ENCODE results near the gene CEP128. TPM values are rescaled to one million over a fixed set of nuclear protein-coding genes. Genes with fewer than 3 reads are reported as not detected.

The CEP128 gene
- total RNA-seq, 1 experiment from 2014 or later = 29.3 TPM

DNA sequence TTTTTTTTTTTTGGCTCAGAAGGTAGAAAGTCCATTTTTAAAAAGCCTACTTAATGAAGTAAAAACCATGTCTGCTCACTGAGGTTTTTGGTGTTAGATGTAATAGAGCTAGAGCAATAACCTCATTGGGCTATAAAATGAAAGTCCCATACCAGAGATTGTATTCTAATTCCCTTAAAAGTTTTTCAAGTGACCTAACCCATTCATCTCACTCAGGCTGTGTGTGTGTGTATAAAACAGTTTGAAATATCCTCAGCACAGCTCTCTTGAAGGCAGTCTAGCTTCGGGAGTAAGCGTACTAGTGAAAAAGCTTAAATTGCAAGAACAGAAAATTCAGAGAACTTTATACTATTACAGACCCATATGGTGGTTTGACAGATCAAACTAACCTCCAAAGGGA lies 313.8 kb downstream of the CEP128 start:
- POLR2A ChIA-PET (ENCODE audit: unreplicated experiment) = no interaction called here
- no peaks in the 10 kb centered on the region for H3K9me2 ChIP-seq (ENCODE audit: insufficient read depth)
- no peak for TF ChIP-seq EZH2 (IDR thresholded peaks at IDR 0.05; ENCODE audit: low read depth)
- TF ChIP-seq, protein P1, sequence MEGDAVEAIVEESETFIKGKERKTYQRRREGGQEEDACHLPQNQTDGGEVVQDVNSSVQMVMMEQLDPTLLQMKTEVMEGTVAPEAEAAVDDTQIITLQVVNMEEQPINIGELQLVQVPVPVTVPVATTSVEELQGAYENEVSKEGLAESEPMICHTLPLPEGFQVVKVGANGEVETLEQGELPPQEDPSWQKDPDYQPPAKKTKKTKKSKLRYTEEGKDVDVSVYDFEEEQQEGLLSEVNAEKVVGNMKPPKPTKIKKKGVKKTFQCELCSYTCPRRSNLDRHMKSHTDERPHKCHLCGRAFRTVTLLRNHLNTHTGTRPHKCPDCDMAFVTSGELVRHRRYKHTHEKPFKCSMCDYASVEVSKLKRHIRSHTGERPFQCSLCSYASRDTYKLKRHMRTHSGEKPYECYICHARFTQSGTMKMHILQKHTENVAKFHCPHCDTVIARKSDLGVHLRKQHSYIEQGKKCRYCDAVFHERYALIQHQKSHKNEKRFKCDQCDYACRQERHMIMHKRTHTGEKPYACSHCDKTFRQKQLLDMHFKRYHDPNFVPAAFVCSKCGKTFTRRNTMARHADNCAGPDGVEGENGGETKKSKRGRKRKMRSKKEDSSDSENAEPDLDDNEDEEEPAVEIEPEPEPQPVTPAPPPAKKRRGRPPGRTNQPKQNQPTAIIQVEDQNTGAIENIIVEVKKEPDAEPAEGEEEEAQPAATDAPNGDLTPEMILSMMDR (conservative IDR thresholded peaks at IDR 0.05) = no peak
- no peaks in the 10 kb centered on the region for H3F3A ChIP-seq (ENCODE audit: insufficient read depth, low read depth)
- no peak overlapping the region for H2AFZ ChIP-seq
- peaks cover 24% of the 10 kb centered on the region for H3K9me3 ChIP-seq (ENCODE audit: insufficient read depth, low read depth)
- no peak for DNase-seq
- intact Hi-C loops (cut with micrococcal nuclease; ENCODE audit: unreplicated experiment) = no loop called here
- no TSS peak for BruUV-seq (replicated peaks)
- H3K36me3 ChIP-seq (ENCODE audit: low read depth) = no peaks in the 10 kb centered on the region; the same call in 1 of the 2 replicates
- no peaks in the 10 kb centered on the region for H3K4me1 ChIP-seq (replicated peaks; ENCODE audit: insufficient read depth)
- H3K27ac ChIP-seq = no peak overlapping the region
- H3K4me2 ChIP-seq = no peak overlapping the region
- H3K4me3 ChIP-seq = no peak overlapping the region
- CTCF ChIA-PET = no interaction called here
- no peaks in the 10 kb centered on the region for H3K79me2 ChIP-seq (ENCODE audit: low read depth)
- no peaks in the 10 kb centered on the region for H4K20me1 ChIP-seq (ENCODE audit: insufficient read depth)
- H3K27me3 ChIP-seq (ENCODE audit: insufficient read depth, low read depth) = no peaks in the 10 kb centered on the region

DNA sequence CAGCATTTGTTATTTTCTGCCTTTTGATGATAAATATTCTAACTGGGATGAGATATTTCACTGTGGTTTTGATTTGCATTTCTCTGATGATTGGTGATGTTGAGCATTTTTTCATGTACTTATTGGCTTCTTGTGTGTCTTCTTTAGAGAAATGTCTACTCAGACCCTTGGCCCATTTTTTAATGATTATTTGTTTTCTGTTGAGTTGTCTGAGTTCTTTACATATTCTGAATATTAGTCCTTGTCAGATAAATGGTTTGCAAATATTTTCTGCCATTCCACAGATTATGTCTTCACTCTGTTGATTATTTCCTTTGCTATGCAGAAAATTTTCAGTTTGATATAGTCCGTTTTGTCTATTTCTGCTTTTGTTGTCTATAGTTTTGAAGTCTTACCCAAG lies 317.0 kb downstream of the CEP128 start:
- ChIA-PET CTCF (no interaction called here), POLR2A (ENCODE audit: unreplicated experiment) (no interaction called here)
- no peaks in the 10 kb centered on the region for H4K20me1 ChIP-seq (ENCODE audit: insufficient read depth)
- no peaks in the 10 kb centered on the region for H3K79me2 ChIP-seq (ENCODE audit: low read depth)
- no peaks in the 10 kb centered on the region for H3K27me3 ChIP-seq (ENCODE audit: insufficient read depth, low read depth)
- DNase-seq = no peak
- no TSS peak for BruUV-seq (replicated peaks)
- H3K27ac ChIP-seq = no peak overlapping the region
- TF ChIP-seq EZH2 (IDR thresholded peaks at IDR 0.05; ENCODE audit: low read depth) = no peak
- TF ChIP-seq, protein P1 (conservative IDR thresholded peaks at IDR 0.05) = no peak
- H3F3A ChIP-seq (ENCODE audit: insufficient read depth, low read depth) = peaks cover 12% of the 10 kb centered on the region
- H3K36me3 ChIP-seq (ENCODE audit: low read depth) = peaks cover 8% of the 10 kb centered on the region; the same call in 1 of the 2 replicates
- intact Hi-C loops (cut with micrococcal nuclease; ENCODE audit: unreplicated experiment) = no loop called here
- H3K4me2 ChIP-seq = no peak overlapping the region
- H3K4me1 ChIP-seq (replicated peaks; ENCODE audit: insufficient read depth) = peaks cover 21% of the 10 kb centered on the region
- no peak overlapping the region for H3K4me3 ChIP-seq
- H3K9me3 ChIP-seq (ENCODE audit: insufficient read depth, low read depth) = peaks cover 33% of the 10 kb centered on the region
- H2AFZ ChIP-seq = no peak overlapping the region
- H3K9me2 ChIP-seq (ENCODE audit: insufficient read depth) = no peaks in the 10 kb centered on the region

DNA sequence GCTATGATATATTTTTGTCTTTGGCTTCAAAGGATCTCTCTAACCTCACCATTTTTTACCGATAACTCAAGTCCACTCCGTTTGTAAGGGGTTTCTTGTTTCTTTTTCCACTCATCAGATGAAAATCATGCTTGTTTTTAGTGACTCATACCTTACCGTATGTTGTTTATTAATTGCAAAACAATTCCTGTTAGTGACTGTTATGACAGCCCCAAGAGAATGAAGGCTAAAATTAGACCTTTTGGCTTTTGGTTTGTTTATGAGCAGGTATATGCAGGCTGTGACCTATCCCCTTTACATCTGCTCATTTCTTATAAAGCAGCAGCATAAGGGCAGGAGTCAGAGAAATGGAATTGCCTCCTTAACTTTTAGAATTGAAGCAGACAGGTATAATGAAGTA lies 319.8 kb downstream of the CEP128 start:
- Histone ChIP-seq H3K4me3 (no peak overlapping the region), H4K20me1 (ENCODE audit: insufficient read depth) (no peaks in the 10 kb centered on the region), H3K4me1 (replicated peaks; ENCODE audit: insufficient read depth) (peaks cover 21% of the 10 kb centered on the region), H3F3A (ENCODE audit: insufficient read depth, low read depth) (peaks cover 12% of the 10 kb centered on the region), H3K27ac (peak overlapping the region; percentile 73), H3K9me3 (ENCODE audit: insufficient read depth, low read depth) (peaks cover 24% of the 10 kb centered on the region), H3K36me3 (ENCODE audit: low read depth) (0 out of 2 replicates have a peak, but pooled peaks cover 8% of the 10 kb centered on the region), H2AFZ (peak overlapping the region; percentile 13; the same call in 1 of the 2 replicates), H3K9me2 (ENCODE audit: insufficient read depth) (no peaks in the 10 kb centered on the region), H3K79me2 (ENCODE audit: low read depth) (no peaks in the 10 kb centered on the region), H3K27me3 (ENCODE audit: insufficient read depth, low read depth) (no peaks in the 10 kb centered on the region), H3K4me2 (peak overlapping the region; percentile 44)
- POLR2A ChIA-PET (ENCODE audit: unreplicated experiment) = interaction anchor here (0.7 kb wide), 1 partner anchor 160 kb away, joined by 7 read pairs; no protein-coding TSS in a partner anchor
- DNase-seq = peak in 1 of 2 experiments; percentile 79
- CTCF ChIA-PET = no interaction called here
- BruUV-seq (replicated peaks) = no TSS peak
- TF ChIP-seq EZH2 (IDR thresholded peaks at IDR 0.05; ENCODE audit: low read depth) = no peak
- TF ChIP-seq, protein P1 (conservative IDR thresholded peaks at IDR 0.05) = no peak
- intact Hi-C loops (cut with micrococcal nuclease; ENCODE audit: unreplicated experiment) = no loop called here

All from PC-9 (cell line).